ENCODE results near the gene NOX3. TPM values are rescaled to one million over a fixed set of nuclear protein-coding genes. Genes with fewer than 3 reads are reported as not detected.

NOX3 gene
- total and polyA plus RNA-seq, 2 experiments from 2014 or later: not detected

GRCh38 chr6:155466539-155466938 lies 10.9 kb upstream of the NOX3 start:
- Mint-ChIP-seq H3K36me3 (ENCODE audit: low read depth) (peaks cover 23% of the 10 kb centered on the region), H3K9me3 (peaks cover 54% of the 10 kb centered on the region), H3K4me3 (no peak overlapping the region), H3K27ac (no peak overlapping the region), H3K4me1 (peaks cover 10% of the 10 kb centered on the region), H3K27me3 (ENCODE audit: insufficient read depth, low read depth, poor library complexity) (no peaks in the 10 kb centered on the region)
- ATAC-seq (no peak), DNase-seq (ENCODE audit: low spot score) (no peak)
- peaks cover 14% of the 10 kb centered on the region; the same call in 1 of the 2 replicates for H3K4me1 ChIP-seq (ENCODE audit: insufficient read depth)
- no peaks in the 10 kb centered on the region for H4K20me1 ChIP-seq (replicated peaks; ENCODE audit: insufficient read depth)
- H3F3A ChIP-seq (replicated peaks; ENCODE audit: low read depth): no peaks in the 10 kb centered on the region
- no peak overlapping the region for H3K4me2 ChIP-seq
- H3K27ac ChIP-seq (ENCODE audit: low read depth): no peak overlapping the region
- no peak for TF ChIP-seq POLR2AphosphoS5 (IDR thresholded peaks at IDR 0.05; ENCODE audit: low read depth)
- no peak for TF ChIP-seq STAT1 (IDR thresholded peaks at IDR 0.05; ENCODE audit: unreplicated experiment)
- TF ChIP-seq CTCF (conservative IDR thresholded peaks at IDR 0.05; ENCODE audit: low read depth in 2 of 2): no peak
- no peak for TF ChIP-seq ETS1 (IDR thresholded peaks at IDR 0.05)
- no peak for TF ChIP-seq NANOG (IDR thresholded peaks at IDR 0.05; ENCODE audit: borderline replicate concordance)
- no peak for TF ChIP-seq ZNF114 (CRISPR knock-in tag; IDR thresholded peaks at IDR 0.05)
- no peak for TF ChIP-seq ZNF331 (CRISPR knock-in tag; IDR thresholded peaks at IDR 0.05; ENCODE audit: low read depth)
- no peak for TF ChIP-seq ZNF462 (CRISPR knock-in tag; IDR thresholded peaks at IDR 0.05)
- TF ChIP-seq REST (IDR thresholded peaks at IDR 0.05; ENCODE audit: unreplicated experiment): no peak
- no peak for TF ChIP-seq EZH2 (IDR thresholded peaks at IDR 0.05; ENCODE audit: low read depth, unreplicated experiment)
- no peak for TF ChIP-seq EZH2phosphoT487 (IDR thresholded peaks at IDR 0.05; ENCODE audit: unreplicated experiment)
- no peak for TF ChIP-seq CREB1 (CRISPR knock-in tag; IDR thresholded peaks at IDR 0.05; ENCODE audit: low read depth)
- TF ChIP-seq JUNB (IDR thresholded peaks at IDR 0.05; ENCODE audit: unreplicated experiment): no peak
- no peak overlapping the region for H2AFZ ChIP-seq
- no peaks in the 10 kb centered on the region for H3K36me3 ChIP-seq (ENCODE audit: insufficient read depth)
- H3K27me3 ChIP-seq (ENCODE audit: insufficient read depth): no peaks in the 10 kb centered on the region
- no peak overlapping the region for H3K4me3 ChIP-seq
- no peaks in the 10 kb centered on the region for H3K79me2 ChIP-seq (replicated peaks; ENCODE audit: insufficient read depth)
- peaks cover 21% of the 10 kb centered on the region for H3K9me2 ChIP-seq (ENCODE audit: insufficient read depth)
